GM12892 (cell line): ENCODE measurements around the gene PTPN21.

Source experiments
- DNase-seq: peaks from one replicate; pipeline ENCODE4 v3.0.0; 2011; ENCODE audit not compliant: insufficient read length
- FAIRE-seq: peaks from 2 replicates; lab custom pipeline; 2011; peaks lifted over from hg19 to GRCh38; lab: Jason Lieb, UNC
- POLR2A ChIP-seq: IDR thresholded peaks from 2 replicates; pipeline ENCODE4 v1.6.1; 2011; ENCODE audit warnings: low read depth, low read length, control low read depth
- POLR2AphosphoS5 ChIP-seq: IDR thresholded peaks from 2 replicates; pipeline ENCODE4 v1.6.1; 2011; ENCODE audit warnings: low read depth, low read length, control low read depth
- TAF1 ChIP-seq: IDR thresholded peaks from 2 replicates; pipeline ENCODE4 v1.6.1; 2011; ENCODE audit warnings: low read depth, mild to moderate bottlenecking, control low read depth, low read length, borderline replicate concordance

PTPN21 gene

GRCh38 chr14:88576222-88576621 is 21.4 kb upstream of the PTPN21 start:
- DNase-seq (no peak), FAIRE-seq (no peak)
- TF ChIP-seq TAF1, result no peak
- TF ChIP-seq POLR2AphosphoS5, result no peak
- TF ChIP-seq POLR2A, result no peak

GRCh38 chr14:88572117-88572516 is 17.3 kb upstream of the PTPN21 start:
- TF ChIP-seq TAF1 (no peak), POLR2A (no peak), POLR2AphosphoS5 (no peak)
- DNase-seq (no peak), FAIRE-seq (no peak)

DNA sequence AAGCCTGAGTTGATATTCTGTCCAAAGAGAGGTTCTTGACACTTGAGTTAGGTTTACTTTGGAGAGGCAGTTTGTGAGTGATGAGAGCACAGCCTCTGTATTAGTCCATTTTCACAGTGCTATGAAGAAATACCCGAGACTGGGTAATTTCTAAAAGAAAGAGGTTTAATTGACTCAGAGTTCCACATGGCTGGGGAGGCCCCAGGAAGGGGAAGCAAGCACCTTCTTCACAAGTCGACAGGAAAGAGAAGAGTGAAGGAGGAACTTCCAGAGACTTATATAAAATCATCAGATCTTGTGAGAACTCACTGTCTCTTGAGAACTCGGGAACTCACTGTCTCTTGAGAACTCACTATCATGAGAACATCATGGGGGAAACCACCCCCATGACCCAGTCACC is 13.4 kb upstream of the PTPN21 start:
- no peak for DNase-seq
- no peak for FAIRE-seq
- TF ChIP-seq POLR2AphosphoS5, result no peak
- TF ChIP-seq POLR2A, result no peak
- TF ChIP-seq TAF1, result no peak

GRCh38 chr14:88565427-88565826 is 10.6 kb upstream of the PTPN21 start:
- DNase-seq (no peak), FAIRE-seq (no peak)
- TF ChIP-seq TAF1 (no peak), POLR2AphosphoS5 (no peak), POLR2A (no peak)

- TF ChIP-seq POLR2AphosphoS5, result no peak
- no peak for TF ChIP-seq POLR2A
- no peak for TF ChIP-seq TAF1
- DNase-seq (no peak), FAIRE-seq (no peak)
Observed at GRCh38 chr14:88563845-88564244, 9.0 kb upstream of the PTPN21 start.

DNA sequence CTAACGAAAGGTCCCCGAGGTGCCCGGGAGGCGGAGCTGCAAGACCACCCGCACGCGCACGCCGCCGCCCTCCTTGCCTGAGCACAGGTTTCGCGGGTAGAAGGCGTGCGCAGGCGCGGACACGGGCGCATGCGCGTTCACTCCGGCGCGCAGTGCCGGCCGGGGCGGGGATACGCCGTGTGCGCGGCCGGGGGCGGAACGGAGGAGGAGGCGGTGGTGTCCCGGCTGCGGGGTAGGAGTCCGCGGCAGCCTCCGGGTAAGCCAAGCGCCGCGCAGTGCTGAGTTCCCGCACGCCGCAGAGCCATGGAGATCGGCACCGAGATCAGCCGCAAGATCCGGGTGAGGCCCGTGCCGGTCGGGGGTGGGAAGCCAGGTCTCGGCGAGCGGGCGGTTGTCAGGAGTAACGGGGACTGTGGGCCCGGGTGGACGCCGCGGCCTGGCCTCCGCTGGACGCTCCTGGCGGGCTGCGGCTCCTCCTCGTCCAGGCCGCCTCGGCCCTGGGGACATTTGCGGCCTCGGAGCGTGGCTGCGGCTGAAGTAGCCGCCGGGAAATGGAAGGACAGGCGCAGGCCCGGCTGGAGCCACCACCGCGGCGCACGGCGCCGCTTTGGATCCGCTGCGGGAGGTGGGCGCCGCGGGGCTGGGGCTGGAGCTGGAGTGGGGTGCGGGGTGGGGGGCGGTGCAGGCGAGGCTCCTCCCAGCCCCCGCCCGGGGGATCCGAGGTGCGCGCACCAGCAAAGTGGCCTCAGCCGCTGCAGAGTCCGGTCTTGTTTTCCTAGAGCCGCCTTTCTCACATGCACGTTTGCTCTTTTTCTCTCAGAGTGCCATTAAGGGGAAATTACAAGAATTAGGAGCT is 8.3 kb upstream of the PTPN21 start, which contains the start of gene ZC3H14:
Gene ZC3H14, plus strand, starts transcription at position 207 of the 856 bp plus-strand sequence. Its CDS starts 97 bp downstream, at position 304.
- TF ChIP-seq TAF1, result peak; percentile 24; the same call in 1 of the 2 replicates
- peak; percentile 78 for TF ChIP-seq POLR2AphosphoS5
- TF ChIP-seq POLR2A, result peak; percentile 78
- DNase-seq (peak; percentile 85), FAIRE-seq (peak; percentile 96)

DNA sequence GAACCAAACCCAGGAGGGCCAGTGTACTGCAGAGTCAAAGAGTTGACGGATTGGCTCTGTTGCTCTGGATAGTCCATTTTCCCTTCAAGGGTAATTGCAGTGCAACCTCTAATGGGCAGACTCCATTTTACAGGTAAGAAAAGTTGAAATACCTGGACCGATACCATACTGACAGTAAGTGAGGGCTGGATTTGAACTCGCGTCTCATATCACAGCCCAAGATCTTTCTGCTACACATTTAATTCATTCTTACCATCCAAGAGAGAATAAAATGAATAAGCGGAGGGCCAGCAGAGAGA is 7.7 kb upstream of the PTPN21 start:
- TF ChIP-seq POLR2A (no peak), TAF1 (no peak), POLR2AphosphoS5 (no peak)
- no peak for FAIRE-seq
- no peak for DNase-seq

DNA sequence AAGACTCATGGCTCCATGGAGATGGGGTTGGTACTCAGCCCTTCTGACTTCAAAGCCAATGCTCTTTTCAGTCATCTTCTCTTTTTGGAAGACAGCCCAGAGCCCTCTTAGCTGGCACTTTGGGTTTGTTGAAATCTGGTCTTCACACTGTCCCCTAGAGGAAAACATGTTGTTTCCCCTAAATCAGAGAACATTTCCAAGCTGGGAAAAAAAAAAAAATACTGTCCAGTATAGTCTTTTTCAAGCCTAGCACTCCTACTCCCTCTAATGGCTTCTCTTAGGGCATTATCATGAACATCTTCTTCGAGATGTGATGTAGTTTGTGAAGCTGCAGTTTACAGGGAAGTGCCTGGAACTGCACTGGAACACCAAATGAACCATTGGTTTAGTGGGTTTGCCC is 5.0 kb upstream of the PTPN21 start:
- TF ChIP-seq TAF1 (no peak), POLR2A (no peak), POLR2AphosphoS5 (no peak)
- no peak for DNase-seq
- no peak for FAIRE-seq

- DNase-seq (no peak), FAIRE-seq (no peak)
- TF ChIP-seq POLR2AphosphoS5, result no peak
- TF ChIP-seq TAF1, result no peak
- no peak for TF ChIP-seq POLR2A
Observed at GRCh38 chr14:88556581-88556980, 1.8 kb upstream of the PTPN21 start.

- DNase-seq (no peak), FAIRE-seq (no peak)
Observed at GRCh38 chr14:88553886-88554456, 836 bp downstream of the PTPN21 start.

GRCh38 chr14:88552876-88553275 is 1.9 kb downstream of the PTPN21 start:
- FAIRE-seq (no peak), DNase-seq (no peak)
- TF ChIP-seq POLR2A (no peak), POLR2AphosphoS5 (no peak), TAF1 (no peak)

More at GRCh38 chr14:88553886-88554456, 836 bp downstream of the PTPN21 start:
- no peak for TF ChIP-seq POLR2AphosphoS5
- no peak for TF ChIP-seq POLR2A
- no peak for TF ChIP-seq TAF1

DNA sequence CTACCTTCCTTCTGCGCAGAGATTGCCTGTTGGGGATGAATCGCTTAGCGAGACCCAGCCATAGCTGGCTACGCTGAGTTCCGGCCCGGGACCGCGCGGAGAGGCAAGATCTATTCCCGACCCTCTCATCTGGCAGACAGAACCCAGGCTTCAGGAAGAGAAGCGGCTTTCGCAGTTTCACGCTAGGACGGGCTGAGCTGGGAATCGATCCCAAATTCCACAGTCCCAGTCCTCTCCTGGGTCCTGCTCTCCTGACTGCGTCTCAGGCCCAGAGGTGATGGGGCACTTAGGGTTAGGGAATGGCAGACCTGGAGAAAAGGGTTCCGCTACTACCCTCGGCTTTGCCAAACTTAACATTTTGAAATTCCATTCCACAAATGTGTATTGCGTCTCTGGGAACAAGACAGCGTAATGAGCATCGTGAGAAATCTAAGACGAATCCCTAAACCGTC is 2.8 kb downstream of the PTPN21 start:
- TF ChIP-seq POLR2AphosphoS5, result no peak
- TF ChIP-seq POLR2A, result no peak
- no peak for TF ChIP-seq TAF1
- DNase-seq (no peak), FAIRE-seq (no peak)
